ENCODE measurements around the gene RTN4IP1.
"Not testable (repeated sequence)": the region's sequence is repeated elsewhere in the genome, so short reads cannot be mapped to it uniquely, and the experiment has no call there.

Gene RTN4IP1

GRCh38 chr6:106574741-106575458 is 54.4 kb downstream of the RTN4IP1 start:
- DNase-seq, result no peak

DNA sequence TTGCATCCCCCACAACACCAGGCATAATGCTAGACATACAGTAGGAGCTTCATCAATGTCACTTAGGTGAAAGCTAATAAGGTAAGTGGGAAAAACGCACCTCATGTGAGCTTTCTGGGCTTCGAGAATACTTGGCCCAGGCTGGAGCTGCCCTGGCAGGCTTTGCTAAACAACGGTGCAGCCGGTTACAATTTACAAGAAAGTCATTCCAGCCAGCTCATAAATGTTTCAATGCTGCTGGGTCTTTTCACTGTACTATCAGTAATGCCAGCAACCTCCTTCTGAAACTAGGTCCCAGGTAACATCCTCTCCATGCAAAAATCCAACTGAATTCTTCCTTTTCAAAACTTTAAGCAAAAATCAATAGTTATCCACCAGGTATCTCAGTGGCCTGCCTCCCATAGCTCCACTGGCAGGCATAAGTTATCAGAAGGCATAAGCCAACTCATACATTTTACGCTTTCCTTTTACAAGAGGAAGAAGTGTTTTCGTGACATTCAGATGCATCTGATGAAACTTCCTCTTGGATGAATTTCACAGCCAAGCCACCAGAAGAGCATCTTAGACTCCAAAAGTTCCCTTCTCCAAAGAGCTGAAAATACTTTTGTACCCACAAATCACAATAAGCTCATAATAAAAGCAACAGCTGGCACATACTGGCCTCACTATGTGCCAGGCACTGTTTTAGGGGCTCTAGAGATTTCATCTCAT is 56.3 kb downstream of the RTN4IP1 start:
- no peak for DNase-seq

DNA sequence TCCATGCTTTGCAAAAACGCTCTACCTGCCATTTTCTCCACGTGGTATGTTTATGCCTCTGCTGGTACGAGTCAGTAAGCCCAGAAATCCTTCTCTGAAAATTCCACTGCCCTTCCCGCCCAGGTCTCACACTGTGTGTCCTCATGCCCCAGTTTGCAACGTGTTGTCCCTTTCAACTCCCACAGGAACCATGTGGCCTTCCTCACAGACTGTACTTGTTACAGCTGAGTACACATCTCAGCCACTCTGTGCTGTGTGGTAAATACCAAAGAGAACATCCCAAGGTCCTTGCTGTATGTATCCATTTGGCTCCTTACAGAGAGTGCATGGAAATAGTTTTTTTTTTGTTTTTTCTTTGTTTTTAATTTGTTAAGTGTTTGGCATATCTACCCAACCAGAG is 56.9 kb downstream of the RTN4IP1 start:
- DNase-seq, result no peak

DNA sequence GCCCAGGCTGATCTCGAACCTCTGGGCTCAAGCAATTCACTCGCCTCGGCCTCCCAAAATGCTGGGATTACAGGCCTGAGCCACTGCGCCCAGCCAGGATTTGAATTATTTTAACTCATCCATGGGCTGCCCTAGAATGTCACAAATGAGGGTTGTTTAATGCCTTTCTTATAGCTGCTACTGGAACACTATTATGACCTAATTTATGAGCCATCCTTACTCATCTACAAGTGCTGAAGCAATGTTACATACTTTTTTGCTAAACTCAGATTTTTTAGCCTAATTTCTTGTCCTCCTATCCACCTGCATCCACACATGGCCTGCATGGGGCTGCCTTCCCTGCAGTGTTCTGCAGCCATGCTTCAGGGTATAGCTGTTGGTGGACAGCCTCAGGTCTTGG is 59.9 kb downstream of the RTN4IP1 start:
- no peak for DNase-seq

- DNase-seq, result no peak
Observed at GRCh38 chr6:106568530-106568929, 60.8 kb downstream of the RTN4IP1 start.

GRCh38 chr6:106564476-106564875 is 64.8 kb downstream of the RTN4IP1 start:
- no peak for DNase-seq

DNA sequence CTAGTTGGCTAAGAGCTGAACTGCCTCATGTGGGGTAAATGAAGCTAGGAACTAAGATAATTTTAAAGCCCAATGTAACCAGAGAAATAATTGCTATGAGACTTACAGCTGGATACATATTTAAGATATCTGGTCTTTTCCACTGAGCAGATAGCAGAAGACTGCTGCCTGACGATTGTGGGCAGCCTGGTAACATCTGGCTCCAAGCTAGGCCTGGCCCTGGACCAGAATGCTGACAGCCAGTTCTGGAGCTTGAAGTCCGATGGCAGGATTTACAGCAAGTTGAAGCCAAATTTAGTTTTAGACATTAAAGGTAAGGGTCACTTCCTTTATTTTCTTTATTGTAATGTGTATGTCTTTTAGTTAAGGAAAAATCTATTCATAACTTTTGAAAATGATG is 65.7 kb downstream of the RTN4IP1 start:
- no peak for DNase-seq

- DNase-seq, result no peak
Observed at GRCh38 chr6:106561686-106562405, 67.5 kb downstream of the RTN4IP1 start.

DNA sequence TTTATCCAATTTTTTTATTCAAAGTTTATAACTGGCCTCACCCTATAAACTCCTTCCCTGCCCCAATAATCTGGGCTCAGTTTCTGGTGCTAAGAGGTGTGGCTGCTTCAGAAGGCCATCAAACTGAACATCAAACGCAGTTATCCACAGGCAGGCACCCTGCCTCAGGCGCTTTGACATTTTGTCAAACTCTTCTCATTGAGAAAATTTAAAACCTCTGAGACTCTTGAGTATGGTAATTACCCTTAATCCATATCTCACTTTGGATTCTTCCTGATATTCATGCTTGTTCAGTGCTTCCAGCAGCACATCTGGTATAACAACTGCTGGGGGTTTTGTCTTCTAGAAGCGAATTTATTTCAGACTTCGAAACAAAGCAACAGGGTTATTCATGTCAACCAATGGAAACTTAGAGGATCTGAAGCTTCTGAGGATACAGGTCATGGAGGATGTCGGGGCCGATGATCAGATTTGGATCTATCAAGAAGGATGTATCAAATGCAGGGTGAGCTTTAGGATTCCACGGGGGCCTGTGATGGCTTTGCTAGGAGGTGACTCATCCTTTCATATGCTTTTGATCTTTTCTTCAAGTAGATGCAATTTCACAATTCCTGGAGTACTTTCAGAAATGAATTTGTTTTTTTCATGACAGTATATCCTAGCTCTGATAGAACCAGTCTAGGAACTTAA is 68.2 kb downstream of the RTN4IP1 start:
- DNase-seq, result peak; percentile 17

DNA sequence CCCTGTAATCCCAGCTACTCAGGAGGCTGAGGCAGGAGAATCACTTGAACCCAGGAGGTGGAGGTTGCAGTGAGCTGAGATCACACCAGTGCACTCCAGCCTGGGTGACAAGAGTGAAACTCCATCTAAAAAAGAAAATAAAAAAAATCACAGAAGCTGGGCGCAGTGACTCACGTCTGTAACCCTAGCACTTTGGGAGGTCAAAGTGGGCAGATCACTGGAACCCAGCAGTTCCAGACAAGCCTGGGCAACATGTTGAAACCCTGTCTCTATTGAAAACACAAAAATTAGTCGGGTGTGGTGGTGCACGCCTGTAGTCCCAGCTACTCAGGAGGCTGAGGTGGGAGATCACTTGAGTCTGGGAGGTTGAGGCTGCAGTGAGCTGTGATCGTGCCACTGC is 69.6 kb downstream of the RTN4IP1 start:
- not testable (repeated sequence) for DNase-seq

- no peak for DNase-seq
Observed at GRCh38 chr6:106558364-106558763, 70.9 kb downstream of the RTN4IP1 start.

DNA sequence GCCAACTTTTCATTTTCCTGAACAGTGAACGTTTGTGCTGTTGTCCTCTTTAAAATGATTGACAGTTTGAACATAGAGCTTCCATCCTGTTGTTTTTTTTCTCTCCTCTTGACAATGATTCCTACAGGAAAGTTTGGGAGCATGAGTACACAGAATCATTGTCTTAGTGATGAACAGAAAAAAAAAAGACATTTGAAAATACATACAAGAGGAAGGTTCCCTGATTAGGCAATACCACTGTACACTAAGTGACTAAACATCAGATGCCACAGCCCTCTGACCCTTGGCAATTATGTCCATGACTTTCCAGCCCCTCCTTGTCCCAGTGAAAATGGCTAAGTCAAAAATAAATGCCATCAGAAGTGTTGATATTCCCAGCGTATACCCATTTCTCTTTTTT is 71.5 kb downstream of the RTN4IP1 start:
- DNase-seq, result no peak

GRCh38 chr6:106556368-106556960 is 72.8 kb downstream of the RTN4IP1 start:
- no peak for DNase-seq

- DNase-seq, result no peak
Observed at GRCh38 chr6:106555767-106556166, 73.5 kb downstream of the RTN4IP1 start.

GRCh38 chr6:106553440-106553839 is 75.9 kb downstream of the RTN4IP1 start:
- DNase-seq, result peak; percentile 34

GRCh38 chr6:106551155-106551554 is 78.1 kb downstream of the RTN4IP1 start:
- DNase-seq, result no peak

- no peak for DNase-seq
Observed at GRCh38 chr6:106549521-106549920, 79.8 kb downstream of the RTN4IP1 start.

DNA sequence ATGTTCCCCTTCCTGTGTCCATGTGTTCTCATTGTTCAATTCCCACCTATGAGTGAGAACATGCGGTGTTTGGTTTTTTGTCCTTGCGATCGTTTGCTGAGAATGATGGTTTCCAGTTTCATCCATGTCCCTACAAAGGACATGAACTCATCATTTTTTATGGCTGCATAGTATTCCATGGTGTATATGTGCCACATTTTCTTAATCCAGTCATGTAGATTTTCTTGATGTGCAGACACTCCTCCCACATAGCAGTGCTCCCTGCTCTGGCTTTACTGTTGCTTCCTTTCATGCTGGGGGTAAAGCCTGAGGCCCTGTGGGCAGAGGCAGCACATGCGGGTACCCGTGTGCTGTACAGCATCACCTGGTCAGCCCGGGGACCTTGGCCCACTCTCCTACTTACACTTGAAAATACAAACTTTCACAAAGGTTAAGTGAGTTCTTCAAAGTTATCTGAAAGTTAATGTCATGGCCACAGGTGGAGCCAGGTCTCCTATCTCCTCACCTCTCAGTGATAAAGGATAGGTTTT is 80.3 kb downstream of the RTN4IP1 start:
- not testable (repeated sequence) for DNase-seq

GRCh38 chr6:106547601-106548453 is 81.5 kb downstream of the RTN4IP1 start:
- DNase-seq, result no peak

GRCh38 chr6:106546691-106547414 is 82.4 kb downstream of the RTN4IP1 start:
- DNase-seq, result no peak

- DNase-seq, result no peak
Observed at GRCh38 chr6:106546261-106546690, 83.0 kb downstream of the RTN4IP1 start.
